ENCODE results near the gene NLGN2.

GRCh38 chr17:7440113-7440833 lies 32.6 kb downstream of the NLGN2 start:
- TF ChIP-seq CTCF (conservative IDR thresholded peaks at IDR 0.05; ENCODE audit: low read length) (no peak), EZH2phosphoT487 (IDR thresholded peaks at IDR 0.05; ENCODE audit: borderline replicate concordance, low read depth, low read length) (no peak)

All from OCI-LY7 (cell line).